ENCODE results near the gene TOM1L2.

GRCh38 chr17:18021372-18021771 is 49.2 kb upstream of the TOM1L2 start:
- TF ChIP-seq CTCF (IDR thresholded peaks at IDR 0.05; ENCODE audit: poor library complexity) = no peak
- no peak for TF ChIP-seq EZH2 (IDR thresholded peaks at IDR 0.05; ENCODE audit: borderline replicate concordance)
- TF ChIP-seq EZH2phosphoT487 (IDR thresholded peaks at IDR 0.05; ENCODE audit: low read depth, severe bottlenecking, unreplicated experiment) = no peak
